Caco-2 (cell line): Measurements from ENCODE around the gene TRPM5. TPM values are rescaled to one million over a fixed set of nuclear protein-coding genes. Genes with fewer than 3 reads are reported as not detected.

Experiments used
- BruUV-seq: library from RNA; stranded (reverse); fragments of 400-500 nt; replicated peaks from 2 replicates; lab custom pipeline; 2021; lab: Mats Ljungman, UMichigan
- CTCF ChIA-PET: fragments of 300-600 bp; sonication (Branson Sonifier 250); formaldehyde crosslinking; loops from one replicate; lab custom pipeline; 2022; ENCODE audit warnings: antibody characterized with exemption; lab: Charles Lee
- POLR2A ChIA-PET: fragments of 300-600 bp; sonication (Branson Sonifier 250); formaldehyde crosslinking; loops from one replicate; lab custom pipeline; 2022; ENCODE audit warnings: antibody characterized with exemption; lab: Charles Lee
- DNase-seq, 2 experiments: peaks; one replicate each; pipeline versions ENCODE4 v3.0.0 to v3.0.0-alpha.2; 2020 to 2022
- H3K27me3 ChIP-seq: replicated peaks from 2 replicates; pipeline ENCODE4 v1.6.0; 2011; ENCODE audit warnings: low read length; ENCODE audit not compliant: control insufficient read depth, insufficient read depth
- H3K36me3 ChIP-seq: 2 replicates; pipeline ENCODE4 v1.5.1; 2011; ENCODE audit warnings: low read length; ENCODE audit not compliant: control insufficient read depth, insufficient read depth
- H3K4me1 ChIP-seq: fragments of 250-450 bp; sonication (Bioruptor Pico); 2 replicates; pipeline ENCODE4 v1.5.1; 2020; ENCODE audit warnings: mild to moderate bottlenecking
- H3K4me3 ChIP-seq: 2 replicates; pipeline ENCODE4 v1.5.1; 2011; ENCODE audit warnings: low read depth, mild to moderate bottlenecking, control low read depth, low read length
- H3K9me3 ChIP-seq: fragments of 250-450 bp; sonication (Bioruptor Pico); 2 replicates; pipeline ENCODE4 v1.5.1; 2020; ENCODE audit warnings: mild to moderate bottlenecking, moderate library complexity
- H3K27ac Mint-ChIP-seq: one replicate; pipeline ENCODE4 v1.8.0; 2022; ENCODE audit warnings: mixed read lengths; ENCODE audit not compliant: unreplicated experiment
- H3K27me3 Mint-ChIP-seq: one replicate; pipeline ENCODE4 v1.8.0; 2022; ENCODE audit warnings: mixed read lengths; ENCODE audit not compliant: insufficient read depth, unreplicated experiment
- H3K36me3 Mint-ChIP-seq: one replicate; pipeline ENCODE4 v1.8.0; 2022; ENCODE audit warnings: mild to moderate bottlenecking, mixed read lengths; ENCODE audit not compliant: insufficient read depth, unreplicated experiment
- H3K4me1 Mint-ChIP-seq: one replicate; pipeline ENCODE4 v1.8.0; 2022; ENCODE audit warnings: low read depth, mixed read lengths; ENCODE audit not compliant: unreplicated experiment
- H3K4me3 Mint-ChIP-seq: one replicate; pipeline ENCODE4 v1.8.0; 2022; ENCODE audit warnings: mild to moderate bottlenecking, moderate library complexity, mixed read lengths; ENCODE audit not compliant: unreplicated experiment
- H3K9me3 Mint-ChIP-seq: one replicate; pipeline ENCODE4 v1.8.0; 2022; ENCODE audit warnings: mixed read lengths; ENCODE audit not compliant: unreplicated experiment
- intact Hi-C: fragments of 100-400 bp; cut with micrococcal nuclease; formaldehyde crosslinking; loops from one replicate; pipeline ENCODE4 v1.10.0; 2022; ENCODE audit not compliant: unreplicated experiment
- total RNA-seq: library from RNA; stranded (reverse); gene quantifications from 2 replicates; pipeline ENCODE4 v1.2.3, GENCODE V29; 2022
- TF ChIP-seq, protein P1 (sequence below), 2 experiments: fragments of 200-600 bp in 1 of 2; IDR thresholded peaks; 1 replicate in 1 of 2; 2 replicates in 1 of 2; pipeline versions ENCODE4 v1.5.1 to v1.8.0; 2011 to 2022; ENCODE audit warnings: antibody characterized with exemption in 1 of 2, control low read depth in 1 of 2, inconsistent platforms in 1 of 2, low read depth in 1 of 2, low read length in 1 of 2, mild to moderate bottlenecking in 1 of 2, moderate library complexity in 1 of 2; ENCODE audit not compliant: insufficient read depth in 1 of 2, severe bottlenecking in 1 of 2, unreplicated experiment in 1 of 2

The TRPM5 gene
- total RNA-seq, 1 experiment from 2014 or later: not detected

DNA sequence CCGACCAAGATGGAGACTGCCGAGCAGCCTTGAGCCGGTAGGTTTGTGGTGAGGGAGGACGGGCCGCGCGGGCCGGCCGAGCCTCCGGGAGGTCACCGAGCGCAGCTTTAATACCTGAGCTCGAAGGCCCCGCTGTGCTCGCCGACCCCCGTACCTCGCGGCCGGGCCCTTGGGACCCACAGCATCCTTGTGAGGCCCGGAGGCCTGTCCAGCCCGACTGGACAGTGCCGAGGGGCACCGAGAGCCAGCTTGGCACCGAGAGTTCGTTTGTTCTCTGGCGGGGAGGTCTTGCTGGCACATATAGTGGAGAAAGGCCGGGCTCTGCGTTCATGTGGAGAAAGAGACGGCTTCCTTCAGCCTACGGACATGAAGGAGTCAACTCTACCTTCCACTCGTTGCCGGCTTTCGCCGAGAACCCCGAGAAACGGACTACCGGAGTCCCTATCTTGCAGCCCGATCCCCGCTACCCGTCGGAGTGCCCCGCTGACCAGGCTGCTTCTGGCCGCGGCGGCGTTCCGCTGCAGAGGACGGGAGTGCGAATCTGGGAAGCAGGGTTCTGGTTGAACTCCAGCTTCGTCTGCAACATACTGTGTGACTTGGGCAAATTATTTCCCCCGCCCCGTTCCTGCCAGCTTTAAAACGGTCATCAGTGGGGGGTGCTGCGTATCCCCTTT, 43.4 kb downstream of the TRPM5 start:
- no peaks in the 10 kb centered on the region for H3K27me3 Mint-ChIP-seq
- peak overlapping the region; percentile 89 for H3K4me3 Mint-ChIP-seq
- Histone ChIP-seq H3K27me3 (no peaks in the 10 kb centered on the region), H3K36me3 (no peaks in the 10 kb centered on the region), H3K4me3 (peak overlapping the region; percentile 100), H3K4me1 (peaks cover 14% of the 10 kb centered on the region), H3K9me3 (no peaks in the 10 kb centered on the region)
- H3K4me1 Mint-ChIP-seq: no peaks in the 10 kb centered on the region
- ChIA-PET POLR2A (interaction anchor here (0.6 to 1.9 kb wide), 14 partner anchors 18 to 613 kb away, joined by 3 to 35 read pairs (median 4); partner anchors contain the start of genes CD81 and PHLDA2), CTCF (interaction anchor here (0.6 to 2.2 kb wide), 18 partner anchors 8 to 591 kb away, joined by 3 to 18 read pairs (median 4); partner anchors contain the start of genes CD81 and NAP1L4)
- no peaks in the 10 kb centered on the region for H3K9me3 Mint-ChIP-seq
- TSS peak; percentile 58 for BruUV-seq
- DNase-seq: no peak
- peaks cover 66% of the 10 kb centered on the region for H3K36me3 Mint-ChIP-seq
- intact Hi-C loops: loop anchor here (1.0 to 5.0 kb wide), 4 partner anchors 18 to 199 kb away; no protein-coding TSS in a partner anchor
- TF ChIP-seq, protein P1, sequence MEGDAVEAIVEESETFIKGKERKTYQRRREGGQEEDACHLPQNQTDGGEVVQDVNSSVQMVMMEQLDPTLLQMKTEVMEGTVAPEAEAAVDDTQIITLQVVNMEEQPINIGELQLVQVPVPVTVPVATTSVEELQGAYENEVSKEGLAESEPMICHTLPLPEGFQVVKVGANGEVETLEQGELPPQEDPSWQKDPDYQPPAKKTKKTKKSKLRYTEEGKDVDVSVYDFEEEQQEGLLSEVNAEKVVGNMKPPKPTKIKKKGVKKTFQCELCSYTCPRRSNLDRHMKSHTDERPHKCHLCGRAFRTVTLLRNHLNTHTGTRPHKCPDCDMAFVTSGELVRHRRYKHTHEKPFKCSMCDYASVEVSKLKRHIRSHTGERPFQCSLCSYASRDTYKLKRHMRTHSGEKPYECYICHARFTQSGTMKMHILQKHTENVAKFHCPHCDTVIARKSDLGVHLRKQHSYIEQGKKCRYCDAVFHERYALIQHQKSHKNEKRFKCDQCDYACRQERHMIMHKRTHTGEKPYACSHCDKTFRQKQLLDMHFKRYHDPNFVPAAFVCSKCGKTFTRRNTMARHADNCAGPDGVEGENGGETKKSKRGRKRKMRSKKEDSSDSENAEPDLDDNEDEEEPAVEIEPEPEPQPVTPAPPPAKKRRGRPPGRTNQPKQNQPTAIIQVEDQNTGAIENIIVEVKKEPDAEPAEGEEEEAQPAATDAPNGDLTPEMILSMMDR (IDR thresholded peaks at IDR 0.05; ENCODE audit: insufficient read depth in 1 of 2, low read depth in 1 of 2, low read length in 1 of 2, severe bottlenecking in 1 of 2, unreplicated experiment in 1 of 2): no peak
- peak overlapping the region; percentile 92 for H3K27ac Mint-ChIP-seq

DNA sequence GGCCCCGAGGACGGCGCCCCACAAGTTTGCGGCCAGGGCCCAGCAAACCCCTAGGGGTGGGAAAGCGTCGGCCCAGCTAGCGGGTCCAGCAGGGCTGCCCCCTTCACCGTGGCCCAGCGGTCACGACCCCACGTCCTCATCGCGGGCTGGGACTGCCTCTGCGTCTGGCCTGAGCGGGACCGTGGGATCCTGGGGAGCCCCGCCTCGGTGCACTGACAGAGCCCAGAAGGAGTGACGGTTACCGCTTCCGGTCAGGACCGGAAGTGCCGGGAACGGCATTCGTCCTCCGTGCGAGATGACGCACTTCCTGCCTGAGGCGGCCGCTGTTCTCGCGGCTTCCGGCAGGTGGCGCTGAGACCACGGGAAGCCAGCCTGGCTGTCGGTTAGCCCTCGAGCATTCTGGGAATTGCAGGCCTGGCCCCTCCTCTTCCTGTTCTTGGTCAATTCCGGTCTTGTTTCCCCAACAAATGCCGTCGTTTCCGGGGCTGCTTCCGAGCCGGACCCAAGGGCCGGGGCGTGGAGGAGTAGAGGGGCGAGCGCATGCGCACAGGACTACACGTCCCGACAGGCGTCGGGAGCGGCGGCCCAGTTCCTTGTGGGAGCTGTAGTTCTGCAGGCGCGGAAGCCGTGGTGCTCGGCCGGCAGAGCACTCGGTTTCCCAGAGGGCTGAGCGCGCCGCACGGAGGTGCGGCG, 44.1 kb downstream of the TRPM5 start, which contains the start of gene TSSC4:
Gene TSSC4 (plus strand): TSS at position 682 of the 693 bp plus-strand sequence. CDS start 1,884 bp downstream, outside the sequence.
- peaks cover 61% of the 10 kb centered on the region for H3K36me3 Mint-ChIP-seq
- Histone ChIP-seq H3K9me3 (no peaks in the 10 kb centered on the region), H3K36me3 (no peaks in the 10 kb centered on the region), H3K4me3 (peak within 1 kb of the TSS; percentile 100), H3K27me3 (no peaks in the 10 kb centered on the region), H3K4me1 (peaks cover 14% of the 10 kb centered on the region)
- ChIA-PET CTCF (interaction anchor here (0.6 to 2.2 kb wide), 18 partner anchors 8 to 592 kb away, joined by 3 to 18 read pairs (median 4); partner anchors contain the start of genes CD81 and NAP1L4), POLR2A (interaction anchor here (0.6 to 1.9 kb wide), 15 partner anchors 17 to 614 kb away, joined by 3 to 35 read pairs (median 4); partner anchors contain the start of genes CD81 and PHLDA2)
- DNase-seq: peak; percentile 99 to 100
- no peaks in the 10 kb centered on the region for H3K27me3 Mint-ChIP-seq
- no peaks in the 10 kb centered on the region for H3K9me3 Mint-ChIP-seq
- intact Hi-C loops: loop anchor here (1.0 to 5.0 kb wide), 4 partner anchors 19 to 198 kb away; no protein-coding TSS in a partner anchor
- TF ChIP-seq, protein P1 (IDR thresholded peaks at IDR 0.05; ENCODE audit: insufficient read depth in 1 of 2, low read depth in 1 of 2, low read length in 1 of 2, severe bottlenecking in 1 of 2, unreplicated experiment in 1 of 2): peak; percentile 94 to 97
- H3K4me1 Mint-ChIP-seq: no peaks in the 10 kb centered on the region
- no TSS peak for BruUV-seq
- H3K4me3 Mint-ChIP-seq: peak within 1 kb of the TSS; percentile 89
- peak within 1 kb of the TSS; percentile 92 for H3K27ac Mint-ChIP-seq
